H9 (cell line): ENCODE results near the gene CAPN5. TPM values are rescaled to one million over a fixed set of nuclear protein-coding genes. Genes with fewer than 3 reads are reported as not detected.

Experiments
- DNase-seq: peaks from one replicate; pipeline ENCODE4 v3.0.0-alpha.2; 2017
- H2AFZ ChIP-seq: one replicate; pipeline ENCODE4 v1.6.1; 2013; ENCODE audit warnings: mild to moderate bottlenecking, low read length, control low read depth, moderate library complexity
- H2AK5ac ChIP-seq: 2 replicates; pipeline ENCODE4 v1.6.1; 2013; ENCODE audit warnings: low read length, control low read depth, mixed read lengths; ENCODE audit not compliant: insufficient read length
- H2BK120ac ChIP-seq: one replicate; pipeline ENCODE4 v1.6.1; 2013; ENCODE audit warnings: low read depth, mild to moderate bottlenecking, low read length, control low read depth, inconsistent platforms; ENCODE audit not compliant: poor library complexity, severe bottlenecking
- H2BK12ac ChIP-seq: 2 replicates; pipeline ENCODE4 v1.6.1; 2013; ENCODE audit warnings: low read length, control low read depth, mixed read lengths, low read depth; ENCODE audit not compliant: insufficient read length
- H2BK15ac ChIP-seq: 2 replicates; pipeline ENCODE4 v1.6.1; 2013; ENCODE audit warnings: low read depth, low read length, control low read depth
- H2BK20ac ChIP-seq: one replicate; pipeline ENCODE4 v1.6.1; 2013; ENCODE audit warnings: low read depth, mild to moderate bottlenecking, low read length, control low read depth, inconsistent platforms; ENCODE audit not compliant: poor library complexity, severe bottlenecking
- H2BK5ac ChIP-seq: 2 replicates; pipeline ENCODE4 v1.6.1; 2013; ENCODE audit warnings: low read length, control low read depth, mixed read lengths; ENCODE audit not compliant: insufficient read length
- H3K14ac ChIP-seq: 2 replicates; pipeline ENCODE4 v1.6.1; 2013; ENCODE audit warnings: low read length, control low read depth; ENCODE audit not compliant: insufficient read depth
- H3K18ac ChIP-seq: 2 replicates; pipeline ENCODE4 v1.6.1; 2013; ENCODE audit warnings: low read depth, mild to moderate bottlenecking, mixed read lengths, low read length, control low read depth; ENCODE audit not compliant: insufficient read length
- H3K23ac ChIP-seq: 2 replicates; pipeline ENCODE4 v1.6.1; 2013; ENCODE audit warnings: low read length, control low read depth, mixed read lengths, low read depth; ENCODE audit not compliant: insufficient read length
- H3K23me2 ChIP-seq: 2 replicates; pipeline ENCODE4 v1.6.1; 2013; ENCODE audit warnings: low read depth, mild to moderate bottlenecking, mixed read lengths, low read length, control low read depth; ENCODE audit not compliant: insufficient read length, poor library complexity, severe bottlenecking
- H3K27ac ChIP-seq: 2 replicates; pipeline ENCODE4 v1.5.1; 2013; ENCODE audit warnings: low read length, control low read depth, mixed read lengths, low read depth; ENCODE audit not compliant: insufficient read length
- H3K27me3 ChIP-seq: 2 replicates; pipeline ENCODE4 v1.6.1; 2013; ENCODE audit warnings: low read length, control low read depth, inconsistent platforms; ENCODE audit not compliant: insufficient read depth
- H3K4ac ChIP-seq: 2 replicates; pipeline ENCODE4 v1.6.1; 2013; ENCODE audit warnings: low read depth, mild to moderate bottlenecking, control low read depth, inconsistent platforms, low read length, moderate library complexity
- H3K4me1 ChIP-seq: 2 replicates; pipeline ENCODE4 v1.6.1; 2013; ENCODE audit warnings: low read length, control low read depth, inconsistent platforms; ENCODE audit not compliant: insufficient read depth
- H3K4me2 ChIP-seq: 2 replicates; pipeline ENCODE4 v1.6.1; 2013; ENCODE audit warnings: low read length, control low read depth, mixed read lengths; ENCODE audit not compliant: insufficient read length, insufficient read depth
- H3K56ac ChIP-seq: 2 replicates; pipeline ENCODE4 v1.6.1; 2013; ENCODE audit warnings: low read depth, mild to moderate bottlenecking, mixed read lengths, low read length, control low read depth; ENCODE audit not compliant: insufficient read length
- H3K79me1 ChIP-seq: 2 replicates; pipeline ENCODE4 v1.6.1; 2013; ENCODE audit warnings: low read depth, mild to moderate bottlenecking, moderate library complexity, low read length, control low read depth, inconsistent platforms; ENCODE audit not compliant: insufficient read depth, poor library complexity, severe bottlenecking
- H3K79me2 ChIP-seq: 2 replicates; pipeline ENCODE4 v1.6.1; 2013; ENCODE audit warnings: low read length, control low read depth, inconsistent platforms; ENCODE audit not compliant: insufficient read depth
- H3K9ac ChIP-seq: 2 replicates; pipeline ENCODE4 v1.6.1; 2013; ENCODE audit warnings: low read length, control low read depth, mixed read lengths; ENCODE audit not compliant: insufficient read length; ENCODE audit errors: extremely low read depth
- H3K9me3 ChIP-seq: one replicate; pipeline ENCODE4 v1.6.1; 2013; ENCODE audit warnings: low read depth, low read length, inconsistent platforms; ENCODE audit not compliant: control insufficient read depth
- H3T11ph ChIP-seq: one replicate; pipeline ENCODE4 v1.6.1; 2013; ENCODE audit warnings: mild to moderate bottlenecking, low read length, control low read depth, inconsistent platforms
- H4K20me1 ChIP-seq: one replicate; pipeline ENCODE4 v1.6.1; 2013; ENCODE audit not compliant: control insufficient read depth, insufficient read length, insufficient read depth
- H4K5ac ChIP-seq: 2 replicates; pipeline ENCODE4 v1.6.1; 2013; ENCODE audit warnings: low read depth, mild to moderate bottlenecking, mixed read lengths, low read length, control low read depth; ENCODE audit not compliant: insufficient read length
- H4K8ac ChIP-seq: replicated peaks from 2 replicates; pipeline ENCODE4 v1.6.1; 2013; ENCODE audit warnings: low read length, control low read depth, mixed read lengths, low read depth; ENCODE audit not compliant: insufficient read length
- H4K91ac ChIP-seq: 2 replicates; pipeline ENCODE4 v1.6.1; 2013; ENCODE audit warnings: low read depth, mild to moderate bottlenecking, moderate library complexity, mixed read lengths, low read length, control low read depth; ENCODE audit not compliant: insufficient read length
- H3K27ac Mint-ChIP-seq, 3 experiments: 2 replicates in 2 of 3; 3 replicates in 1 of 3; pipeline ENCODE4 v1.8.0; 2020 to 2021; ENCODE audit warnings: mixed read lengths in 3 of 3, mild to moderate bottlenecking in 1 of 3, moderate library complexity in 1 of 3
- H3K27me3 Mint-ChIP-seq: 2 replicates; pipeline ENCODE4 v1.8.0; 2021; ENCODE audit warnings: low read depth, mild to moderate bottlenecking, moderate library complexity, mixed read lengths
- H3K36me3 Mint-ChIP-seq, 3 experiments: 2 replicates in 2 of 3; 3 replicates in 1 of 3; pipeline ENCODE4 v1.8.0; 2020 to 2021; ENCODE audit warnings: low read depth in 3 of 3, mixed read lengths in 3 of 3; ENCODE audit not compliant: insufficient read depth in 1 of 3
- H3K4me1 Mint-ChIP-seq, 2 experiments: 2 replicates each; pipeline ENCODE4 v1.8.0; 2020; ENCODE audit warnings: mixed read lengths in 2 of 2
- H3K4me3 Mint-ChIP-seq, 2 experiments: 2 replicates in 1 of 2; 3 replicates in 1 of 2; pipeline ENCODE4 v1.8.0; 2020 to 2021; ENCODE audit warnings: mild to moderate bottlenecking in 2 of 2, mixed read lengths in 2 of 2, moderate library complexity in 1 of 2
- H3K9me3 Mint-ChIP-seq, 2 experiments: 2 replicates in 1 of 2; 3 replicates in 1 of 2; pipeline ENCODE4 v1.8.0; 2020; ENCODE audit warnings: mild to moderate bottlenecking in 2 of 2, mixed read lengths in 2 of 2, moderate library complexity in 1 of 2
- CTCF ChIP-seq: fragments of 200-600 bp; sonication (generic); conservative IDR thresholded peaks from 3 replicates; pipeline ENCODE4 v1.8.0; 2021; ENCODE audit warnings: antibody characterized with exemption, mild to moderate bottlenecking
- WGBS: extraction: QIAGEN DNeasy Blood & Tissue Kit; methylation state at CpG from one replicate; pipeline ENCODE4 v1.1.7; 2013; ENCODE audit warnings: missing lambda C conversion rate, low lambda C conversion rate, mixed read lengths; ENCODE audit not compliant: insufficient read length; ENCODE audit errors: extremely low coverage; 5-methylcytosine and 5-hydroxymethylcytosine counted together
- total RNA-seq: library from RNA; stranded (reverse); gene quantifications from 2 replicates; pipeline ENCODE4 v1.2.1, GENCODE V29; 2021

The CAPN5 gene
- total RNA-seq, 1 experiment from 2014 or later, result 16.7 TPM

- Histone ChIP-seq H2BK20ac (no peak overlapping the region), H3K27me3 (no peaks in the 10 kb centered on the region), H2AK5ac (no peak overlapping the region), H3K9ac (no peak overlapping the region), H3K4me1 (no peaks in the 10 kb centered on the region), H2BK120ac (no peak overlapping the region), H2BK12ac (no peak overlapping the region), H4K91ac (no peak overlapping the region), H2AFZ (no peak overlapping the region), H3K23me2 (peaks cover 8% of the 10 kb centered on the region), H4K20me1 (no peaks in the 10 kb centered on the region), H3K79me1 (no peaks in the 10 kb centered on the region), H3K9me3 (no peaks in the 10 kb centered on the region), H3K27ac (no peak overlapping the region), H3K23ac (no peak overlapping the region), H4K8ac (no peak overlapping the region), H3K14ac (no peak overlapping the region), H3K4me2 (no peak overlapping the region), H2BK5ac (no peak overlapping the region), H4K5ac (no peak overlapping the region), H3K56ac (no peak overlapping the region), H3T11ph (no peak overlapping the region), H3K4ac (no peak overlapping the region), H3K79me2 (no peaks in the 10 kb centered on the region), H3K18ac (no peak overlapping the region), H2BK15ac (no peak overlapping the region)
- H3K27ac Mint-ChIP-seq, result no peak overlapping the region; a peak in 1 of 7 replicates
- H3K36me3 Mint-ChIP-seq, result no peaks in the 10 kb centered on the region
- DNase-seq, result no peak
- no peak for TF ChIP-seq CTCF
- no peak overlapping the region for H3K4me3 Mint-ChIP-seq
- no peaks in the 10 kb centered on the region for H3K9me3 Mint-ChIP-seq
- H3K27me3 Mint-ChIP-seq, result peaks cover 5% of the 10 kb centered on the region; the same call in 1 of the 2 replicates
- peaks cover 24 to 27% of the 10 kb centered on the region in 2 experiments for H3K4me1 Mint-ChIP-seq
- WGBS, result no CpG with 5 or more reads among the region's 9 CpGs
Observed at GRCh38 chr11:77130763-77131513, 64.2 kb downstream of the CAPN5 start.
